NCI-H510A treated with DMSO at 0.1 percent for 48 hours (cell line): ENCODE data around the gene SLC17A4.
"Not testable (repeated sequence)": the region's sequence is repeated elsewhere in the genome, so short reads cannot be mapped to it uniquely, and the experiment has no call there.

Experiments used
- DNase-seq: peaks from one replicate; lab custom pipeline; 2025; lab: John Stamatoyannopoulos, UW

SLC17A4 gene, protein sequence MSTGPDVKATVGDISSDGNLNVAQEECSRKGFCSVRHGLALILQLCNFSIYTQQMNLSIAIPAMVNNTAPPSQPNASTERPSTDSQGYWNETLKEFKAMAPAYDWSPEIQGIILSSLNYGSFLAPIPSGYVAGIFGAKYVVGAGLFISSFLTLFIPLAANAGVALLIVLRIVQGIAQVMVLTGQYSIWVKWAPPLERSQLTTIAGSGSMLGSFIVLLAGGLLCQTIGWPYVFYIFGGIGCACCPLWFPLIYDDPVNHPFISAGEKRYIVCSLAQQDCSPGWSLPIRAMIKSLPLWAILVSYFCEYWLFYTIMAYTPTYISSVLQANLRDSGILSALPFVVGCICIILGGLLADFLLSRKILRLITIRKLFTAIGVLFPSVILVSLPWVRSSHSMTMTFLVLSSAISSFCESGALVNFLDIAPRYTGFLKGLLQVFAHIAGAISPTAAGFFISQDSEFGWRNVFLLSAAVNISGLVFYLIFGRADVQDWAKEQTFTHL

DNA sequence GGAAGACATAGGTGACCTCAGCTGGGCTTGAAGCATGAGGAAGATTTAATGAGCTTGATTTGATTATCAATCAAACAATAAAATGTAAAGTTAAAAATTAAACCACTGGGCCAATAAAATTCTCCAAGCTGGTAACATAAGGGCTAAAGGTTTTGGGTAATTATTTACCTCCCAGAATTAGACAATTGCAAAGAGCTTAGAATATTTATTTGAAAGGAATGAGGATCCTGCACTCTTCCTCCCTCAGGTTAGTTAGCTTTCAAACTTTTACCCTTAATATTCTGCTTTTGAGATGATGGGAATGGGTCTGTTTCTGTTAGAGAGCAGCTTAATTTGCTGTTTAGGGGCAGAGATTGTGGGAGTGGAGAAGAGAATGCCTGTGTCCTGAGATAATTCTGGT lies at the start of gene SLC17A4:
Gene SLC17A4 (plus strand): TSS at position 208 of the 400 bp plus-strand sequence. CDS start 7,221 bp downstream, outside the sequence.
- no peak for DNase-seq

DNA sequence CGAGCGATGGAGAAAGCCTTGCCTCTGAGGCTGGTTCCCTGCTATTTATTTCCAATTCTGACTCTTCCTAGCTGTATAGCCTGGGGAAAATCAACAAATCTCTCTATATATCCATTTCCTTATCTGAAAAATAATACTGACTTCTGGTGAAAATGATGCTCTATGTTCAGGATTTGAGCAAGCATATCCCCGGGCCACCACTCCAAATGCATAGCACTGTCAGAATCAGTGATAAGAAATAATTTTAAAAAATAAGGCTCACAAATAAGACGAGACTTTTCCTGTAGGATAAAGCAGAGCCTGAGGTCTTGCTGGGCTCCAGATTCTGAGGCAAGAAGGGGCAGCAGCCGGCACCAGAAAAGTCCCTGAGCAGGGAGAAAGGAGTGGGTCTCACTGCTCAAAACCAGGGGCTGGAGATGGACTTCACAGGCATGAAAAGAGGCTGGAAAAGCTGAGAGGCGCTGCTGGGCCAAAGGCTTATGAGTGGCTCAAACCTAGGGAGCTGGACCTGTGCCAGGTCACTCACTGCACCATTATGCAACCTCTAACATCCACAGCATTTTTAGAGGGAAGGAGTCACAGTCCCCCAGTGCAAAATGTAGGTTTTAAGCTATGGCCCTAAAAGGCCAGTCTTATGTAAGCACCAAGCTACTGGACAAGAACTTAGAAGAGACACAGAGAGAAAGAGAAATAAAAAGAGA lies 48.1 kb upstream of the SLC17A4 start:
- peak; percentile 40 for DNase-seq

GRCh38 chr6:25709761-25710160 lies 44.8 kb upstream of the SLC17A4 start:
- DNase-seq = no peak

- DNase-seq = no peak
Observed at GRCh38 chr6:25710287-25710686, 44.3 kb upstream of the SLC17A4 start.

- DNase-seq = no peak
Observed at GRCh38 chr6:25713824-25714223, 40.7 kb upstream of the SLC17A4 start.

DNA sequence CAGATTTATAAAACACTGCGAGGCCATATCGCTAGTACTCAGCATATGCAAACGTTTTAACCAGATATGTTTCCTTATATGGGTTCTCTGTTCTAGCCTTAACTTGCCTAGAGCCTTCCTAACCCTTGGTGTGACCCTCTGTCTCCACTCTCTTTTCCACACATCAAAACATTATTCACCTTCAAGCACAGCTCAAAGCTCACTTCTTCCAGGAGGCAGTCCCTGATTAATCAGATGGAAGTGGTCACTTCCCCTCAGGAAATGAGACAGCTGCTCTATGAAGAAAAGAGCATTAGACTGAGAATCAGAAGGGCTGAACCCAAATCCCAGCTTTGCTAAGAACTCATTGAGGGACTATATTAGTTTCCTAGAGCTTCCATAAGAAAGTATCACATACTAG lies 39.8 kb upstream of the SLC17A4 start:
- DNase-seq = peak; percentile 11

GRCh38 chr6:25715794-25716193 lies 38.7 kb upstream of the SLC17A4 start:
- no peak for DNase-seq

DNA sequence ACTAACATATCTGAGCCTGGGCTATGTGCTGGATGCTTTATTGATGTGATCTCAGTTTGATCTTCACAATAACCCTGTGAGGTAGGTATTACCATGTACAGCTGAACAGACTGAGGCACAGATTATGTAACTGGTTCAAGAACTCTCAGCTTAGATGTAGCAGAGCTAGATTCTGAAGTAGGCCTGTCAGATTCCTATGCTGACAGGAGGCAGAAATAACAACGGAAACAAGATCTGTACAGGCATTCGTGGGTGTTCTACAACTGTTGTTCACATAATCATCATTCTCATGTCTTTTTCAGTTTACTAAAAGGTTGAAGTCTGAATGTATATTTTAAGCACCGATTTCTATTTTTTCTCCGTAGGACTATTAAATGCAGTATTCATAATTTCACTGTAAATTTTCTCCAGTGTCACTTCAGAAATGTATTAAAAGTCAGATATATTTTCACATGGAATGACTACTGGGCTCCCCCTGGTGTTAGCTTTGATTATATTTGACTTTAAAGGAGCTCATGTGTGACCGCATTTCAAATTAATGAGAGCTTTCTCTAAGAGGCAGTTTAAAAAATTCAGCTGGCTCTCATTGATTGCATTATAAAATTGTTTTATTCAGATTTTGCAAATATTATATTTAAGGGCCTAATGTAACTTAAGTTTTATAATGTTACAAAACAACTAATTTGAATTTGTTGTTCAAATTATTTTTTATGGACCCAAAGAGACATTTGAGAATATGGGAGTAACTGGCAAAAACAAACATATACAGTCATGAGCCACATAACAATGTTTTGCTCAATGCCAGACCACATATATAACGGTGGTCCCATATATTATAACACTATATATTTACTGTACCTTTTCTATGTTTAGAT lies 36.4 kb upstream of the SLC17A4 start:
- peak; percentile 60 for DNase-seq

DNA sequence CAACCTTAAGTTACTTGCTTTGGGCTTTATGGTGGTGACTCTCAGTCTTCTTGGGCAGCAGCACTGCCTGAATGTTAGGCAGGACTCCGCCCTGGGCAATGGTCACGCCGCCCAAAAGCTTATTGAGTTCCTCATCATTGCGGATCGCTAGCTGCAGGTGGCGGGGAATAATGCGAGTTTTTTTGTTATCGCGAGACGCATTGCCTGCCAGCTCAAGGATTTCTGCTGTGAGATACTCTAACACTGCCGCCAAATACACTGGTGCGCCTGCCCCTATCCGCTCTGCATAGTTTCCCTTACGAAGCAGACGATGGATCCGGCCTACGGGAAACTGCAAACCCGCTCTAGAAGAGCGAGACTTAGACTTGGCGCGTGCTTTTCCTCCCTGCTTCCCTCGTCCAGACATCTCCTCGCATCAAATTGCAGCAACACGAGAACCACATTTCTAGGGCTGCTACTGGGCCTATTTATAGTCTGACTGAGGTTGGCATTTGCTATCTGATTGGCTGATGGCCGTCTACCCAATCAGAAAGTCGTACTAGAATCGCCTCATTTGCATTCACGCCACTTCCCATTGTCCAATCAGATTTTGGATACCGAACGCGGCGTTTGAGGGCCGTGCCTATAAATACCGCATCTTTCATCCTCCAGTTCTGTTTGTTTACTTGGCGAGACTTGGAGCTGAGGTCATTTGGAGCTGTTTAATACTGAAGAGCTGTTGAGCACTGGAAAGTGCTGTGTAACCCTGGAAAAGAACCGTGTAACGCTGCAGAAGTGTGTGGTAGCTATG lies 28.2 kb upstream of the SLC17A4 start:
- DNase-seq = no peak

- no peak for DNase-seq
Observed at GRCh38 chr6:25727028-25727427, 27.5 kb upstream of the SLC17A4 start.

DNA sequence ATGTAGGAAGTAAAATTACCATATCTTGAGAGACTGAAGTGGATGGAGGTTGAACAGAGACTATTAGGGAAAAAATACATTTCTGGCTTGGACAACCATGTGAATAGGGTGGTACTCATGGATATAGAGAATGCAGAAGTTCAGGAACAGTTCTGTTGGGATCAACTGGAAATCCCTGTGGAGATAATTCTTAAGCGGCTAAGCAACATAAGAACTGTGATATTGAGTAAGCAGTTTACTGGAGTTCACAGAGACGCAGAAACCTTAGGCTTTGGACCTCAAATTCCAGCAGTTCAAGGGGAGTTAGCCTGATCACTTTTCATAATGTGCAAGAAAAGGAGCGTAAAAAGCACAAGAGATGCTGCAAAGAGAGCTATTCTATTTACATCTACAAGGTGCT lies 23.6 kb upstream of the SLC17A4 start:
- DNase-seq = no peak

DNA sequence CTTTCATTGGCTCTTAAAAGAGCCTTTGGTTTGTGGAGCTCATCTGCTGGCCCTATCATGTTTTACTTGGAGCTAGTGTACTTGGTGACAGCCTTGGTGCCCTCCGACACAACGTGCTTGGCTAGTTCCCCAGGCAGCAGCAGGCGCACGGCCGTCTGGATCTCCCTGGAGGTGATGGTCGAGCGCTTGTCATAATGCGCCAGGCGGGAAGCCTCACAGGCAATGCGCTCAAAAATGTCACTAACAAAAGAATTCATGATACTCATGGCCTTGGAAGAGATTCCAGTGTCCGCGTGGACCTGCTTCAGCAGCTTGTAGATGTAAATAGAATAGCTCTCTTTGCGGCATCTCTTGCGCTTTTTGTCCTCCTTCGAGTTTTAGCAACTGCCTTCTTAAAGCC lies 22.8 kb upstream of the SLC17A4 start:
- DNase-seq = no peak

DNA sequence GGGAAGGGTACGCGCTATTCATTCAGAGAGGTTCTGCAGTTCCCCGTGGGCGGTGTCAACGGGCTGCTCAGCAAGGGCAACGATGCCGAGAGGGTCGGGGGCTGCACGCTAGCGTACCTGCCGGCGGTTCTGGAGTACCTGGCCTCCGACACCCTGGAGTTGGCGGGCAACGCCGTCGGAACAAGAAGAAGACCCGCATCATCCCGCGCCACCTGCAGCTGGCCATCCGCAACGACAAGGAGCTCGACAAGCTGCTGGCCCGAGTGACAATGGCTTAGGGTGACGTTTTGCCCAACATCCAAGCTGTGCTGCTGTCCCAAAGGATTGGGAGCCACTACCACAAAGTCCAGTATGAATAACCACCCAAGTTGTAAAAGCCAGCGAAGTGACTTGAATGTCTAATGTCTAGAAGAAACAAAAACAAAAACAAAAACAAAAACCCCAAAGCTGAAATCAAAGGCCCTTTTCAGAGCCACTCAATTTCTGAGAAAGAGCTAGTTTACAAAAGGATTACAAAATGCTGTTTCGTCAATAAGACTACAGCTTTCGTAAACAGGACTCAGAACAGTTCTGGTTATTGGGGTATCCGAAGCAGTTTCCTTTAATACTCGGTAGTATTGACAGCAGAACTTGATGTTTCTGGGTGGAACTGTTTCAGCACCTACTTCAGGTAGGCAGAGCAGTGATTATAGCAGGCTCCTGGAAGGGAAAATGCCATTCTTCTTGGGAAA lies 21.9 kb upstream of the SLC17A4 start:
- no peak for DNase-seq

DNA sequence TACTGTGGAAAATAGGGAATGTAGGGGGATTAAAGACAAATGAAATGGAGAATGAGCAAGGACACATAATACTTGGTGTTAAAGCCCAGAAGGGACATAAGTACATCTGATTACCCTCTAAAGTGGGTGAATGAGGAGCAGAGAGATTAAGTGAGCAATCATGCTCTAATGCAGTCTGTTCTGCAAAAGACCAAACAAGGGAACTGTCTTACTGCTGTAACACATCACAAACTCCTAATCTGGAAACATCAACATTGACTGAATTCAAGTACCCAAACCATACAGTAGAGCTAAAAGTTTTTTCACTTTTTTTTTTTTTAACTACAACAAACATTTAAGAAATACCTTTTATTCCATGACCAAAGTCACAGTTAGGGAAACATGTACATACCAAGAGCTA lies 19.3 kb upstream of the SLC17A4 start:
- DNase-seq = no peak

GRCh38 chr6:25743868-25744267 lies 10.7 kb upstream of the SLC17A4 start:
- DNase-seq = no peak

DNA sequence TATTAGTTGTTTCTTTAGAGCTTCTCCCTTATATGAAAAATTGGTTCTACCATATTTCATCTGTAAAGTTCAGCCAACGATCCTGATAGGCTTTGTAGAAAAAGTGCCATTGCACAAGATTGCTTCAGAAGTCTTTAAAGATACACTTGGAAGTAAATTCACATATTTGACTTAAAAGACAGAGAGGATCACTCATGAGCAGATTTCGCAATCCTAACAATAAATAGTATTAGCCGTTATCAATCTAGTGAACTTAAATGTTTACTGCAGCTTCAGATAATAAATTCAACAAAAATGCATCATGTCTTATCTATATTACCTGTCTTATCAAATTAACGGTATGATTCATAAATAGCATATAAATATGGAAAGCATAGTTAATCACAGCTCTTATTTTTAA lies 8.7 kb upstream of the SLC17A4 start:
- DNase-seq = no peak

DNA sequence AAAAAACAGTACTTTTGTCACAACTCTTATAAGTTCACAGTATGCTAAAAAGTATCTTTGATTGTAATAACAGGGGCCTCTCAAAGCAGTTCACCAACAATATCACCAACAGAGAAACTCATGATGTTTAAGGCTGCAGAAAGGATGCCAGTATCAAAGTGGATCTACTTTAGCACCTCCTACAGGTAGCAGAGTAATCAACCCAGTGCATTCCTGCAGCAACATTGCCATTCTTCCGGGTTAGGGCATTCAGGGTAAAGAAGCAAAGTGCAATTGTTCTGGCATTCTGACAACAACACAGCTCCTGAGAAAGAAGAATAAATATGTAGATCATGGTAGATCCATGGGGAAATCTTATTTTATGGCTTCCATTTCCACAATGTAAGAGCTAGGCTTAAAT lies 7.6 kb upstream of the SLC17A4 start:
- no peak for DNase-seq

GRCh38 chr6:25747477-25747876 lies 7.1 kb upstream of the SLC17A4 start:
- DNase-seq = no peak

GRCh38 chr6:25748049-25748448 lies 6.5 kb upstream of the SLC17A4 start:
- DNase-seq = no peak

- not testable (repeated sequence) for DNase-seq
Observed at GRCh38 chr6:25748601-25749517, 5.7 kb upstream of the SLC17A4 start.
